Esophagus squamous epithelium (tissue), 5 donors: ENCODE results near the gene RALGPS2. TPM values are rescaled to one million over a fixed set of nuclear protein-coding genes. Genes with fewer than 3 reads are reported as not detected.
A peak's percentile ranks its signal among the peaks of the same experiment; 100 is the strongest.

ENCODE experiments used
- DNase-seq: peaks from one replicate; lab custom pipeline; 2025; lab: John Stamatoyannopoulos, UW
- H3K27ac ChIP-seq, 4 donors: fragments of 200-600 bp; sonication (generic); one replicate each; pipeline ENCODE4 v1.5.1; 2016 to 2019; ENCODE audit warnings: mild to moderate bottlenecking in 1 of 4
- H3K27me3 ChIP-seq, 4 donors: fragments of 200-600 bp; sonication (generic); 1 replicate in 3 of 4; 2 replicates in 1 of 4; pipeline versions ENCODE4 v1.5.1 to v1.6.0; 2017 to 2021; ENCODE audit warnings: antibody characterized with exemption in 1 of 4
- H3K36me3 ChIP-seq, 3 donors: fragments of 200-600 bp; sonication (generic); one replicate each; pipeline ENCODE4 v1.5.1; 2016 to 2019
- H3K4me1 ChIP-seq, 3 donors: fragments of 200-600 bp; sonication (generic); one replicate each; pipeline ENCODE4 v1.5.1; 2017 to 2019
- H3K4me3 ChIP-seq, 4 donors: fragments of 200-600 bp; sonication (generic); 1 replicate in 3 of 4; 2 replicates in 1 of 4; pipeline ENCODE4 v1.5.1; 2016 to 2019; ENCODE audit warnings: mild to moderate bottlenecking in 2 of 4, moderate library complexity in 1 of 4
- H3K9me3 ChIP-seq, 3 donors: fragments of 200-600 bp; sonication (generic); one replicate each; pipeline ENCODE4 v1.5.1; 2016 to 2019
- POLR2A ChIP-seq, 4 donors: fragments of 450-650 bp; IDR thresholded peaks; one replicate each; pipeline ENCODE4 v1.6.1; 2017; ENCODE audit warnings: antibody characterized with exemption in 4 of 4, mild to moderate bottlenecking in 4 of 4, moderate library complexity in 3 of 4
- WGBS, 2 donors: methylation state at CpG; one replicate each; pipeline ENCODE4 v1.1.5; 2018; 5-methylcytosine and 5-hydroxymethylcytosine counted together
- intact Hi-C: fragments of 100-400 bp; cut with DNase I; formaldehyde crosslinking; loops from one replicate; pipeline ENCODE4 v1.15.0; 2022
- total RNA-seq, 4 donors: library from RNA; depleted of rRNA; stranded (reverse); fragments of >200 nt; gene quantifications; one replicate each; pipeline ENCODE4 v1.1.0, GENCODE V29; 2016
- TF ChIP-seq, protein P1 (sequence below), 6 experiments: fragments of 450-650 bp in 4 of 6; fragments of 200-600 bp in 2 of 6; sonication (generic) in 2 of 6; IDR thresholded peaks; one replicate each; pipeline ENCODE4 v1.5.1; 2016 to 2019; ENCODE audit warnings: antibody characterized with exemption in 6 of 6, mild to moderate bottlenecking in 4 of 6, moderate library complexity in 4 of 6
- donor health status: DM: yes; HTN: yes; CAD: no.

Gene RALGPS2
- total RNA-seq, 4 donors from 2014 or later, result 24.2 to 35.2 (median 26.9) TPM

GRCh38 chr1:178923512-178923911 is 198.5 kb downstream of the RALGPS2 start:
- intact Hi-C loops, result no loop called here
- 79 to 95% methylated on average over 2 of the region's 2 CpGs for WGBS, 2 donors
- Histone ChIP-seq H3K27ac (peak overlapping the region in 1 of 4 donors; percentile 0), H3K9me3 (no peaks in the 10 kb centered on the region), H3K4me3 (no peak overlapping the region), H3K36me3 (no peaks in the 10 kb centered on the region), H3K27me3 (no peaks in the 10 kb centered on the region), H3K4me1 (peaks cover 0 to 5% (median 0%) of the 10 kb centered on the region in 3 donors)
- TF ChIP-seq, protein P1, sequence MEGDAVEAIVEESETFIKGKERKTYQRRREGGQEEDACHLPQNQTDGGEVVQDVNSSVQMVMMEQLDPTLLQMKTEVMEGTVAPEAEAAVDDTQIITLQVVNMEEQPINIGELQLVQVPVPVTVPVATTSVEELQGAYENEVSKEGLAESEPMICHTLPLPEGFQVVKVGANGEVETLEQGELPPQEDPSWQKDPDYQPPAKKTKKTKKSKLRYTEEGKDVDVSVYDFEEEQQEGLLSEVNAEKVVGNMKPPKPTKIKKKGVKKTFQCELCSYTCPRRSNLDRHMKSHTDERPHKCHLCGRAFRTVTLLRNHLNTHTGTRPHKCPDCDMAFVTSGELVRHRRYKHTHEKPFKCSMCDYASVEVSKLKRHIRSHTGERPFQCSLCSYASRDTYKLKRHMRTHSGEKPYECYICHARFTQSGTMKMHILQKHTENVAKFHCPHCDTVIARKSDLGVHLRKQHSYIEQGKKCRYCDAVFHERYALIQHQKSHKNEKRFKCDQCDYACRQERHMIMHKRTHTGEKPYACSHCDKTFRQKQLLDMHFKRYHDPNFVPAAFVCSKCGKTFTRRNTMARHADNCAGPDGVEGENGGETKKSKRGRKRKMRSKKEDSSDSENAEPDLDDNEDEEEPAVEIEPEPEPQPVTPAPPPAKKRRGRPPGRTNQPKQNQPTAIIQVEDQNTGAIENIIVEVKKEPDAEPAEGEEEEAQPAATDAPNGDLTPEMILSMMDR (IDR thresholded peaks at IDR 0.05), result no peak
- no peak for TF ChIP-seq POLR2A (IDR thresholded peaks at IDR 0.05)
- no peak for DNase-seq

DNA sequence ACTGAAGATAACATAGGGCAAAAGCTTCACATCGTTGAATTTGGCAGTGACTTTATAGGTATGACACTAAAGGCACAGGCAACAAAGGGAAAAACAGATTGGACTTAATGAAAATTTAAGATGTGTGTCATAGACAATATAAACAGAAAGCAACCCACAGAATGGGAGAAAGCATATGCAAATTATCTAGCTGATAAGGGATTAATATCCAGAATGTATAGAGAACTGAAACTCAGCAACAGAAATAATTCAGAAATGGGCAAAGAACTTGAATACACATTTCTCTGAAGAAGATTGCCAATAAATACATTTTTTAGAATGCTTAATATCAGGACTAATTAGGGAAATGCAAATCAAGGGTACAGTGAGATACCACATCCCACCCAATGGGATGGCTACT is 201.0 kb downstream of the RALGPS2 start:
- peak overlapping the region in 1 of 4 donors; percentile 85 for H3K27ac ChIP-seq
- WGBS, 2 donors, result 84 to 92% methylated on average over 1 of the region's 1 CpG
- no peak overlapping the region for H3K4me3 ChIP-seq
- no peaks in the 10 kb centered on the region for H3K9me3 ChIP-seq
- DNase-seq, result no peak
- no peaks in the 10 kb centered on the region for H3K36me3 ChIP-seq
- peaks cover 0 to 21% (median 15%) of the 10 kb centered on the region in 3 donors for H3K4me1 ChIP-seq
- intact Hi-C loops, result no loop called here
- no peaks in the 10 kb centered on the region for H3K27me3 ChIP-seq
- TF ChIP-seq, protein P1 (IDR thresholded peaks at IDR 0.05), result no peak
- no peak for TF ChIP-seq POLR2A (IDR thresholded peaks at IDR 0.05)

DNA sequence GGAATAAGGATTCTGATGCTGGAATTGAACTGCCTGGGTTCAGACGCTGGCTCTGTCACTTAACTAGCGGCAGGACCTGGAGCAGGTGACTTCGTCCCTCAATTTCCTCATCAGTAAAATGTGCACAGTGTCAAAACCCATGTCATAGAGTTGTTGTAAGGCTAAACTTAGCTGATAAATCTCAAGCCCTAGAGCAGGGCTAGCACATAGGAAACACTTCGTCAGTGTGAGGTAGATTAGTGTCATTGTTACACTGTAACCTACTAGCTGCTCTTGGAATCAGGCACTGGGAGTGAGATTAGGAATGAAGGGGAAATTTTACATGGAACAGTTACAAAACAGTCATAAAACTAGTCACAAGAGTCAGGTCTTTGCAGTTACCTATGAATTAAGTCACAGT is 202.0 kb downstream of the RALGPS2 start:
- H3K36me3 ChIP-seq, result no peaks in the 10 kb centered on the region
- peaks cover 0 to 31% (median 19%) of the 10 kb centered on the region in 3 donors for H3K4me1 ChIP-seq
- no peak for DNase-seq
- intact Hi-C loops, result no loop called here
- H3K27ac ChIP-seq, result peak overlapping the region in 2 of 4 donors; percentile 84 to 85
- no peaks in the 10 kb centered on the region for H3K27me3 ChIP-seq
- 78 to 92% methylated on average over 4 of the region's 4 CpGs for WGBS, 2 donors
- TF ChIP-seq, protein P1 (IDR thresholded peaks at IDR 0.05), result no peak
- no peak for TF ChIP-seq POLR2A (IDR thresholded peaks at IDR 0.05)
- H3K9me3 ChIP-seq, result no peaks in the 10 kb centered on the region
- H3K4me3 ChIP-seq, result no peak overlapping the region

- TF ChIP-seq, protein P1 (IDR thresholded peaks at IDR 0.05), result no peak
- no peak for TF ChIP-seq POLR2A (IDR thresholded peaks at IDR 0.05)
- intact Hi-C loops, result no loop called here
- Histone ChIP-seq H3K4me1 (peaks cover 0 to 41% (median 23%) of the 10 kb centered on the region in 3 donors), H3K4me3 (no peak overlapping the region), H3K36me3 (no peaks in the 10 kb centered on the region), H3K27ac (peak overlapping the region in 3 of 4 donors; percentile 47 to 85 (median 84)), H3K27me3 (no peaks in the 10 kb centered on the region), H3K9me3 (no peaks in the 10 kb centered on the region)
- no peak for DNase-seq
- WGBS, 2 donors, result 89 to 100% methylated on average over 1 to 4 of the region's 4 CpGs
Measured at GRCh38 chr1:178928041-178928440, 203.0 kb downstream of the RALGPS2 start.

DNA sequence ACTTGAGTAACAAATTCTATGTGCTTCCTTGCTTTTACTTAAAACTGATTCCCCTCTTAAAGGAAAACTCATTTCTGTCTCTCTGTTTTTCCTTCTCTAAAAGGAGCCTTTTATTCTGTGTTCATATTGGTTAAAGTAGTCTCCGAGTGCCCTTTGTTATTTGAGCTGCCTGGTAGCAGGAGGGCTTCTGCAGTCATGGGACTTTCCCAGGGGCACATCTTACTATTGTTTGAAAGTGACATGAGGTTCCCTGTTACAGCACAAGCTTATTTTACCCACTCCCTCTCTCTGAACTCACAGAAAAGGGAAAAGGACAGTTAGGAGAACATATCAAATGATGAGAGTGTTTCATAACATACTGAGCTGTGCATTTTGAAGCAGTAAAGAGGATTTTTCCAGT is 203.9 kb downstream of the RALGPS2 start:
- peaks cover 3 to 50% (median 31%) of the 10 kb centered on the region in 3 donors for H3K4me1 ChIP-seq
- 64 to 67% methylated on average over 1 of the region's 1 CpG for WGBS, 2 donors
- H3K27ac ChIP-seq, result peak overlapping the region; percentile 2 to 85 (median 66)
- no peaks in the 10 kb centered on the region for H3K9me3 ChIP-seq
- DNase-seq, result no peak
- H3K4me3 ChIP-seq, result no peak overlapping the region
- no peaks in the 10 kb centered on the region for H3K36me3 ChIP-seq
- intact Hi-C loops, result no loop called here
- no peaks in the 10 kb centered on the region for H3K27me3 ChIP-seq
- no peak for TF ChIP-seq POLR2A (IDR thresholded peaks at IDR 0.05)
- TF ChIP-seq, protein P1 (IDR thresholded peaks at IDR 0.05), result no peak
